Neural progenitor cell (in vitro differentiated cells): ENCODE results near the gene CASK. TPM values are rescaled to one million over a fixed set of nuclear protein-coding genes. Genes with fewer than 3 reads are reported as not detected.

Source experiments
- DNase-seq: peaks from one replicate; pipeline ENCODE4 v3.0.0-alpha.2; 2016; ENCODE audit warnings: low spot score
- H2AFZ ChIP-seq: fragments of 200-600 bp; sonication (generic); replicated peaks from 2 replicates; pipeline ENCODE4 v1.6.1; 2016; ENCODE audit warnings: antibody characterized with exemption
- H3F3A ChIP-seq: fragments of 200-600 bp; sonication (generic); 2 replicates; pipeline ENCODE4 v1.6.1; 2016; ENCODE audit warnings: antibody characterized with exemption, low read depth
- H3K27ac ChIP-seq: fragments of 200-600 bp; sonication (generic); 2 replicates; pipeline ENCODE4 v1.5.1; 2016; ENCODE audit warnings: mild to moderate bottlenecking
- H3K27me3 ChIP-seq: fragments of 200-600 bp; sonication (generic); 2 replicates; pipeline ENCODE4 v1.6.1; 2016; ENCODE audit warnings: mild to moderate bottlenecking, moderate library complexity
- H3K36me3 ChIP-seq: fragments of 200-600 bp; sonication (generic); 2 replicates; pipeline ENCODE4 v1.5.1; 2016
- H3K4me1 ChIP-seq: fragments of 200-600 bp; sonication (generic); 2 replicates; pipeline ENCODE4 v1.6.1; 2016; ENCODE audit warnings: mixed run types
- H3K4me2 ChIP-seq: fragments of 200-600 bp; sonication (generic); 2 replicates; pipeline ENCODE4 v1.6.1; 2016
- H3K4me3 ChIP-seq: fragments of 200-600 bp; sonication (generic); 2 replicates; pipeline ENCODE4 v1.5.1; 2016
- H3K79me2 ChIP-seq: fragments of 200-600 bp; sonication (generic); 2 replicates; pipeline ENCODE4 v1.6.1; 2016; ENCODE audit warnings: low read depth
- H3K9ac ChIP-seq: fragments of 200-600 bp; sonication (generic); 2 replicates; pipeline ENCODE4 v1.6.1; 2016
- H3K9me3 ChIP-seq: fragments of 200-600 bp; sonication (generic); 2 replicates; pipeline ENCODE4 v1.5.1; 2016; ENCODE audit warnings: low read depth
- H4K20me1 ChIP-seq: fragments of 200-600 bp; sonication (generic); 2 replicates; pipeline ENCODE4 v1.6.1; 2016; ENCODE audit warnings: low read depth
- H3K27ac Mint-ChIP-seq: 3 replicates; pipeline ENCODE4 v1.8.0; 2021; ENCODE audit warnings: mixed read lengths
- H3K27me3 Mint-ChIP-seq: 2 replicates; pipeline ENCODE4 v1.8.0; 2022; ENCODE audit warnings: low read depth, mild to moderate bottlenecking, inconsistent platforms, moderate library complexity, mixed read lengths; ENCODE audit not compliant: insufficient read depth
- H3K36me3 Mint-ChIP-seq: 3 replicates; pipeline ENCODE4 v1.8.0; 2021; ENCODE audit warnings: mixed read lengths
- H3K4me1 Mint-ChIP-seq: 3 replicates; pipeline ENCODE4 v1.8.0; 2021; ENCODE audit warnings: mixed read lengths
- H3K4me3 Mint-ChIP-seq: 3 replicates; pipeline ENCODE4 v1.8.0; 2021; ENCODE audit warnings: mild to moderate bottlenecking, moderate library complexity, mixed read lengths
- H3K9me3 Mint-ChIP-seq: 3 replicates; pipeline ENCODE4 v1.8.0; 2020; ENCODE audit warnings: mixed read lengths
- CTCF ChIP-seq: fragments of 200-600 bp; sonication (generic); IDR thresholded peaks from 2 replicates; pipeline ENCODE4 v1.5.1; 2017; ENCODE audit warnings: antibody characterized with exemption, mild to moderate bottlenecking
- EZH2 ChIP-seq: fragments of 200-600 bp; sonication (generic); IDR thresholded peaks from 2 replicates; pipeline ENCODE4 v1.6.1; 2017; ENCODE audit warnings: antibody characterized with exemption, mild to moderate bottlenecking, moderate library complexity
- EZH2phosphoT487 ChIP-seq: fragments of 200-600 bp; sonication (generic); IDR thresholded peaks from 2 replicates; pipeline ENCODE4 v1.6.1; 2017; ENCODE audit warnings: antibody characterized with exemption
- total RNA-seq: library from RNA; depleted of rRNA; stranded (reverse); fragments of >200 nt; gene quantifications from 2 replicates; pipeline ENCODE4 v1.2.3, GENCODE V29; 2015; ENCODE audit warnings: low replicate concordance

CASK gene
- total RNA-seq, 1 donor from 2014 or later = 85.4 TPM

GRCh38 chrX:41553688-41554087 lies 369.7 kb downstream of the CASK start:
- H3K9ac ChIP-seq = no peak overlapping the region
- no peaks in the 10 kb centered on the region for H3K27me3 ChIP-seq
- no peak for DNase-seq
- H3K4me1 ChIP-seq = peaks cover under 1% of the 10 kb centered on the region
- Mint-ChIP-seq H3K27ac (no peak overlapping the region), H3K27me3 (no peaks in the 10 kb centered on the region), H3K9me3 (no peaks in the 10 kb centered on the region), H3K4me1 (no peaks in the 10 kb centered on the region), H3K36me3 (peaks cover 6% of the 10 kb centered on the region), H3K4me3 (no peak overlapping the region)
- no peaks in the 10 kb centered on the region for H3K9me3 ChIP-seq
- no peaks in the 10 kb centered on the region for H3F3A ChIP-seq
- H4K20me1 ChIP-seq = no peaks in the 10 kb centered on the region
- TF ChIP-seq EZH2 (no peak), EZH2phosphoT487 (no peak), CTCF (no peak)
- no peaks in the 10 kb centered on the region for H3K36me3 ChIP-seq
- H2AFZ ChIP-seq = no peak overlapping the region
- no peaks in the 10 kb centered on the region for H3K79me2 ChIP-seq
- no peak overlapping the region for H3K4me3 ChIP-seq
- H3K27ac ChIP-seq = no peak overlapping the region
- H3K4me2 ChIP-seq = no peak overlapping the region

GRCh38 chrX:41548411-41548810 lies 374.9 kb downstream of the CASK start:
- Histone ChIP-seq H3K9me3 (no peaks in the 10 kb centered on the region), H2AFZ (no peak overlapping the region), H3K4me2 (no peak overlapping the region), H4K20me1 (no peaks in the 10 kb centered on the region), H3K4me1 (no peaks in the 10 kb centered on the region), H3K36me3 (no peaks in the 10 kb centered on the region), H3K27ac (no peak overlapping the region), H3K27me3 (no peaks in the 10 kb centered on the region), H3K79me2 (no peaks in the 10 kb centered on the region), H3K9ac (no peak overlapping the region), H3K4me3 (no peak overlapping the region), H3F3A (no peaks in the 10 kb centered on the region)
- TF ChIP-seq CTCF (no peak), EZH2phosphoT487 (no peak), EZH2 (no peak)
- H3K27me3 Mint-ChIP-seq = peaks cover 3% of the 10 kb centered on the region
- DNase-seq = no peak
- no peak overlapping the region for H3K27ac Mint-ChIP-seq
- no peak overlapping the region for H3K4me3 Mint-ChIP-seq
- H3K36me3 Mint-ChIP-seq = peaks cover 12% of the 10 kb centered on the region
- no peaks in the 10 kb centered on the region for H3K4me1 Mint-ChIP-seq
- H3K9me3 Mint-ChIP-seq = no peaks in the 10 kb centered on the region

- H3K27ac ChIP-seq = no peak overlapping the region
- H3K4me1 ChIP-seq = no peaks in the 10 kb centered on the region
- H3K27me3 ChIP-seq = no peaks in the 10 kb centered on the region
- TF ChIP-seq EZH2 (no peak), EZH2phosphoT487 (no peak), CTCF (no peak)
- Mint-ChIP-seq H3K9me3 (no peaks in the 10 kb centered on the region), H3K27ac (no peak overlapping the region), H3K27me3 (peaks cover 3% of the 10 kb centered on the region), H3K36me3 (peaks cover 6% of the 10 kb centered on the region), H3K4me1 (no peaks in the 10 kb centered on the region), H3K4me3 (no peak overlapping the region)
- no peak overlapping the region for H3K9ac ChIP-seq
- H3K79me2 ChIP-seq = no peaks in the 10 kb centered on the region
- H3K4me2 ChIP-seq = no peak overlapping the region
- no peaks in the 10 kb centered on the region for H3F3A ChIP-seq
- DNase-seq = no peak
- H4K20me1 ChIP-seq = no peaks in the 10 kb centered on the region
- no peak overlapping the region for H2AFZ ChIP-seq
- no peaks in the 10 kb centered on the region for H3K36me3 ChIP-seq
- no peak overlapping the region for H3K4me3 ChIP-seq
- H3K9me3 ChIP-seq = no peaks in the 10 kb centered on the region
Measured at GRCh38 chrX:41543668-41544067, 379.7 kb downstream of the CASK start.

GRCh38 chrX:41543025-41543424 lies 380.3 kb downstream of the CASK start:
- Mint-ChIP-seq H3K36me3 (peaks cover 8% of the 10 kb centered on the region), H3K4me1 (no peaks in the 10 kb centered on the region), H3K27me3 (peaks cover 3% of the 10 kb centered on the region), H3K4me3 (no peak overlapping the region), H3K27ac (no peak overlapping the region), H3K9me3 (no peaks in the 10 kb centered on the region)
- Histone ChIP-seq H3K4me1 (no peaks in the 10 kb centered on the region), H3K27me3 (no peaks in the 10 kb centered on the region), H3K9ac (no peak overlapping the region), H3K4me2 (no peak overlapping the region), H3K9me3 (no peaks in the 10 kb centered on the region), H4K20me1 (no peaks in the 10 kb centered on the region), H3K79me2 (no peaks in the 10 kb centered on the region), H3K4me3 (no peak overlapping the region), H3F3A (no peaks in the 10 kb centered on the region), H3K36me3 (no peaks in the 10 kb centered on the region), H3K27ac (no peak overlapping the region), H2AFZ (no peak overlapping the region)
- TF ChIP-seq EZH2 = no peak
- no peak for TF ChIP-seq CTCF
- TF ChIP-seq EZH2phosphoT487 = no peak
- no peak for DNase-seq
